CD14-positive monocyte (primary cell): ENCODE results near the gene CYTH3. TPM values are rescaled to one million over a fixed set of nuclear protein-coding genes. Genes with fewer than 3 reads are reported as not detected.

Experiments
- DNase-seq, 3 donors: peaks; one replicate each; pipeline ENCODE4 v3.0.0-alpha.2; 2011 to 2022
- H2AFZ ChIP-seq: 2 replicates; pipeline ENCODE4 v1.6.0; 2012; ENCODE audit warnings: mild to moderate bottlenecking, low read depth, low read length, inconsistent platforms; ENCODE audit not compliant: insufficient read depth, poor library complexity, severe bottlenecking
- H3K27ac ChIP-seq, 2 donors: 1 replicate in 1 of 2; 2 replicates in 1 of 2; pipeline ENCODE4 v1.5.1; 2012 to 2013; ENCODE audit warnings: low read length in 2 of 2, control low read depth in 1 of 2, inconsistent platforms in 1 of 2, low read depth in 1 of 2, mild to moderate bottlenecking in 1 of 2
- H3K27me3 ChIP-seq, 2 donors: one replicate each; pipeline versions ENCODE4 v1.6.0 to v1.6.1; 2011 to 2013; ENCODE audit warnings: low read length in 2 of 2; ENCODE audit not compliant: control insufficient read depth in 2 of 2, insufficient read depth in 2 of 2
- H3K36me3 ChIP-seq, 2 donors: replicated peaks in 1 of 2; 1 replicate in 1 of 2; 2 replicates in 1 of 2; pipeline versions ENCODE4 v1.5.1 to v1.6.1; 2012 to 2013; ENCODE audit warnings: low read length in 2 of 2, control low read depth in 1 of 2, inconsistent platforms in 1 of 2, mild to moderate bottlenecking in 1 of 2; ENCODE audit not compliant: insufficient read depth in 2 of 2, control insufficient read depth in 1 of 2
- H3K4me1 ChIP-seq, 2 donors: 1 replicate in 1 of 2; 2 replicates in 1 of 2; pipeline versions ENCODE4 v1.5.1 to v1.6.1; 2012 to 2013; ENCODE audit warnings: low read length in 2 of 2, control low read depth in 1 of 2, inconsistent platforms in 1 of 2, mild to moderate bottlenecking in 1 of 2, moderate library complexity in 1 of 2; ENCODE audit not compliant: insufficient read depth in 2 of 2, control insufficient read depth in 1 of 2
- H3K4me2 ChIP-seq: replicated peaks from 2 replicates; pipeline ENCODE3; 2012; ENCODE audit warnings: low read length, moderate library complexity, mild to moderate bottlenecking; ENCODE audit not compliant: poor library complexity, severe bottlenecking; ENCODE audit errors: extremely low read depth
- H3K4me3 ChIP-seq, 3 experiments: fragments of 200-600 bp in 1 of 3; sonication (generic) in 1 of 3; replicated peaks in 1 of 3; 1 replicate in 2 of 3; 2 replicates in 1 of 3; pipeline ENCODE4 v1.5.1; 2011 to 2013; ENCODE audit warnings: low read length in 3 of 3, mild to moderate bottlenecking in 3 of 3, control low read depth in 2 of 3, low read depth in 2 of 3, inconsistent platforms in 1 of 3, moderate library complexity in 1 of 3
- H3K79me2 ChIP-seq: 2 replicates; pipeline ENCODE4 v1.6.0; 2012; ENCODE audit warnings: mild to moderate bottlenecking, control low read depth, inconsistent platforms, low read length, moderate library complexity; ENCODE audit not compliant: insufficient read depth
- H3K9ac ChIP-seq: 2 replicates; pipeline ENCODE4 v1.6.0; 2017; ENCODE audit warnings: low read length, mild to moderate bottlenecking; ENCODE audit not compliant: insufficient read depth, poor library complexity, severe bottlenecking
- H3K9me3 ChIP-seq, 2 donors: replicated peaks in 1 of 2; 1 replicate in 1 of 2; 2 replicates in 1 of 2; pipeline versions ENCODE4 v1.5.1 to v1.6.1; 2012 to 2013; ENCODE audit warnings: low read length in 2 of 2, control low read depth in 1 of 2; ENCODE audit not compliant: control insufficient read depth in 1 of 2, insufficient read depth in 1 of 2
- H4K20me1 ChIP-seq: 2 replicates; pipeline ENCODE4 v1.6.0; 2012; ENCODE audit warnings: mild to moderate bottlenecking, low read length, control low read depth, moderate library complexity; ENCODE audit not compliant: insufficient read depth
- H3K27ac Mint-ChIP-seq, 7 donors: one replicate each; pipeline ENCODE4 v1.8.0; 2020; ENCODE audit warnings: mild to moderate bottlenecking in 7 of 7, mixed read lengths in 7 of 7, moderate library complexity in 6 of 7, inconsistent platforms in 2 of 7
- H3K27me3 Mint-ChIP-seq, 3 donors: one replicate each; pipeline ENCODE4 v1.8.0; 2021 to 2022; ENCODE audit warnings: low read depth in 3 of 3, mild to moderate bottlenecking in 3 of 3, mixed read lengths in 3 of 3, moderate library complexity in 3 of 3, inconsistent platforms in 1 of 3
- H3K36me3 Mint-ChIP-seq, 2 donors: one replicate each; pipeline ENCODE4 v1.8.0; 2020; ENCODE audit warnings: mixed read lengths in 2 of 2, inconsistent platforms in 1 of 2, mild to moderate bottlenecking in 1 of 2
- H3K4me1 Mint-ChIP-seq: one replicate; pipeline ENCODE4 v1.8.0; 2020; ENCODE audit warnings: mild to moderate bottlenecking, mixed read lengths
- H3K4me3 Mint-ChIP-seq, 2 donors: one replicate each; pipeline ENCODE4 v1.8.0; 2020; ENCODE audit warnings: mild to moderate bottlenecking in 2 of 2, mixed read lengths in 2 of 2, moderate library complexity in 1 of 2
- H3K9me3 Mint-ChIP-seq, 7 donors: one replicate each; pipeline ENCODE4 v1.8.0; 2020 to 2022; ENCODE audit warnings: mixed read lengths in 7 of 7, mild to moderate bottlenecking in 6 of 7, moderate library complexity in 6 of 7, inconsistent platforms in 2 of 7
- CTCF ChIP-seq: fragments of 200-600 bp; IDR thresholded peaks from one replicate; pipeline ENCODE4 v1.8.0; 2022; ENCODE audit warnings: antibody characterized with exemption, mild to moderate bottlenecking
- WGBS: methylation state at CpG from one replicate; pipeline ENCODE4 v1.1.5; 2013; ENCODE audit warnings: missing lambda C conversion rate; ENCODE audit not compliant: insufficient coverage; 5-methylcytosine and 5-hydroxymethylcytosine counted together
- intact Hi-C, 2 donors: fragments of 100-400 bp; cut with micrococcal nuclease; formaldehyde crosslinking; loops; one replicate each; pipeline versions ENCODE4 v1.15.0 to v1.15.1; 2023
- polyA plus RNA-seq, 3 donors: library from polyadenylated mRNA; depleted of rRNA in 1 of 3; unstranded in 2 of 3; stranded (reverse) in 1 of 3; fragments of 300-500 nt in 2 of 3; fragments of >200 nt in 1 of 3; fragmentation: Illumina TruSeq in 2 of 3; gene quantifications; 1 replicate in 2 of 3; 2 replicates in 1 of 3; pipeline ENCODE4 v1.2.3, GENCODE V29; 2012 to 2021

Gene CYTH3
- polyA plus RNA-seq, 3 donors, result 1.3 to 8.5 (median 1.4) TPM

DNA sequence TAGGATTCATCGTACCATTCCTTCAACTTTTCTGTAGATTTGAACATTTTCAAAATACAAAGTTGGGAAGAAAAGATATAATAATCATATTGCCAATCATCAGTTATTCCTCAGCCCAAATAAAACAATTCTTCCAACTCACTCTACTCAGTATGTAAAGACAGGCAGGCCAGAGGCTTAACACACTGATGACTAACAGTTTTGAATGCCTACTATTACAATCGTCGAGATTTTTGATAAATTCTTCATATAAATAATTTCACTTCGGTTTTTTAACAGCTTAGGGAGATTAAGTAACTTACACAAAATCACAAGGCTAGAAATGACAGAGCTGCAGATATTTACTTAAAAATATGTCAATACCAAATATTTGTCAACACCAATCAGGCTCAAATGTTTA, 17.6 kb downstream of the CYTH3 start:
- Mint-ChIP-seq H3K27me3 (peaks cover 9 to 14% (median 11%) of the 10 kb centered on the region in 3 donors), H3K9me3 (no peaks in the 10 kb centered on the region), H3K4me1 (peaks cover 23% of the 10 kb centered on the region), H3K27ac (no peak overlapping the region), H3K4me3 (no peak overlapping the region), H3K36me3 (no peaks in the 10 kb centered on the region)
- Histone ChIP-seq H3K9me3 (no peaks in the 10 kb centered on the region), H3K4me1 (peaks cover 12 to 16% of the 10 kb centered on the region in 2 donors), H3K27ac (no peak overlapping the region), H2AFZ (no peak overlapping the region), H3K4me3 (no peak overlapping the region), H4K20me1 (peaks cover 25% of the 10 kb centered on the region), H3K79me2 (no peaks in the 10 kb centered on the region), H3K9ac (no peak overlapping the region), H3K27me3 (no peaks in the 10 kb centered on the region), H3K4me2 (no peak overlapping the region), H3K36me3 (no peaks in the 10 kb centered on the region)
- intact Hi-C loops, result no loop called here
- WGBS, result no CpG with 5 or more reads among the region's 4 CpGs
- TF ChIP-seq CTCF, result no peak
- no peak for DNase-seq

DNA sequence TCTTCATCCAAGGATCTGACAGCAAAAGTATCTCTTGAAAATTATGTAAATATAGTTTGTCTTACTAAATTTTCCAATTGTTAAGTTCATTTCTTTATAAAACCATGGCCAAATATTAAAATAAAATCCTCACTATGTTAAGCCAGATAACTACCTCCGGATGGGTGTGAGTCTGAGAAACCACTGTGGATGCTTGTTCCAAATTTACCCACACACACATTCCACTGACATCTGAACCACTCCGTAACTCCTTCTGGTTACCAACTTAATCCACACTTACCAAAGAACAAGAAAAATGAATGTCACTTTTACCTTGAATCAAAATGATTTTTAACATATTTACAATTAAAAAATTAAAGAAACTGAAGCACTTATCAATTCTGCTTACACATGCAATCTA, 19.7 kb downstream of the CYTH3 start:
- Mint-ChIP-seq H3K4me1 (peaks cover 32% of the 10 kb centered on the region), H3K27me3 (peaks cover 10 to 17% (median 13%) of the 10 kb centered on the region in 3 donors), H3K36me3 (peaks cover 2 to 3% of the 10 kb centered on the region in 2 donors), H3K27ac (no peak overlapping the region), H3K4me3 (no peak overlapping the region), H3K9me3 (no peaks in the 10 kb centered on the region)
- no peaks in the 10 kb centered on the region for H3K27me3 ChIP-seq
- no peak overlapping the region for H3K4me3 ChIP-seq
- H3K9ac ChIP-seq, result no peak overlapping the region
- no peak overlapping the region for H3K27ac ChIP-seq
- intact Hi-C loops, result no loop called here
- H4K20me1 ChIP-seq, result peaks cover 33% of the 10 kb centered on the region
- no peaks in the 10 kb centered on the region for H3K36me3 ChIP-seq
- TF ChIP-seq CTCF, result no peak
- no peak for DNase-seq
- no peak overlapping the region for H2AFZ ChIP-seq
- H3K79me2 ChIP-seq, result no peaks in the 10 kb centered on the region
- peaks cover 20 to 24% of the 10 kb centered on the region in 2 donors for H3K4me1 ChIP-seq
- no peak overlapping the region for H3K4me2 ChIP-seq
- no peaks in the 10 kb centered on the region for H3K9me3 ChIP-seq
- WGBS, result 100% methylated on average over 2 of the region's 2 CpGs
